PFSK-1 (cell line): Measurements from ENCODE around the gene RTN4RL1.

Source experiments
- POLR2AphosphoS5 ChIP-seq: IDR thresholded peaks from 2 replicates; pipeline ENCODE4 v1.6.1; 2012; ENCODE audit warnings: low read depth, mild to moderate bottlenecking, control low read depth, low read length, moderate library complexity
- REST ChIP-seq, 2 experiments: IDR thresholded peaks; 2 replicates each; pipeline versions ENCODE4 v1.6.1 to v1.8.0; 2011 to 2012; ENCODE audit warnings: low read depth in 2 of 2, low read length in 2 of 2, control low read depth in 1 of 2, inconsistent platforms in 1 of 2, mild to moderate bottlenecking in 1 of 2, moderate library complexity in 1 of 2; ENCODE audit not compliant: insufficient read depth in 1 of 2
- SIN3A ChIP-seq: IDR thresholded peaks from 2 replicates; pipeline ENCODE4 v1.6.1; 2012; ENCODE audit warnings: mild to moderate bottlenecking, low read length, moderate library complexity, borderline replicate concordance; ENCODE audit not compliant: insufficient read depth

GRCh38 chr17:2068031-2068518, 42.9 kb upstream of the RTN4RL1 start:
- no peak for TF ChIP-seq POLR2AphosphoS5
- TF ChIP-seq REST (IDR thresholded peaks at IDR 0.05; ENCODE audit: insufficient read depth in 1 of 2, low read depth in 2 of 2, low read length in 2 of 2) = no peak
- TF ChIP-seq SIN3A = no peak
